ENCODE results near the gene MYL5.

The MYL5 gene

GRCh38 chr4:675036-675882 lies 917 bp downstream of the MYL5 start:
- no peak for DNase-seq

- DNase-seq, result no peak
These were observed 1.9 kb downstream of the MYL5 start for GRCh38 chr4:675980-676870.

GRCh38 chr4:676871-677235 lies 2.5 kb downstream of the MYL5 start:
- no peak for DNase-seq

GRCh38 chr4:677431-678293 lies 3.3 kb downstream of the MYL5 start:
- DNase-seq, result no peak

GRCh38 chr4:678331-679103 lies 4.2 kb downstream of the MYL5 start:
- no peak for DNase-seq

- no peak for DNase-seq
These were observed 4.8 kb downstream of the MYL5 start for GRCh38 chr4:679104-679481.

GRCh38 chr4:679629-680028 lies 5.3 kb downstream of the MYL5 start:
- no peak for DNase-seq

GRCh38 chr4:680091-680490 lies 5.7 kb downstream of the MYL5 start:
- DNase-seq, result no peak

GRCh38 chr4:680551-680927 lies 6.2 kb downstream of the MYL5 start:
- DNase-seq, result no peak

- DNase-seq, result peak; percentile 64
These were observed 6.7 kb downstream of the MYL5 start for GRCh38 chr4:680928-681645.

GRCh38 chr4:681736-682451 lies 7.6 kb downstream of the MYL5 start:
- no peak for DNase-seq

- no peak for DNase-seq
These were observed 8.3 kb downstream of the MYL5 start for GRCh38 chr4:682490-683172.

GRCh38 chr4:683247-683897 lies 9.0 kb downstream of the MYL5 start:
- no peak for DNase-seq

GRCh38 chr4:683982-684622 lies 9.8 kb downstream of the MYL5 start:
- DNase-seq, result no peak

- no peak for DNase-seq
These were observed 10.4 kb downstream of the MYL5 start for GRCh38 chr4:684623-685327.

GRCh38 chr4:685679-686412 lies 11.5 kb downstream of the MYL5 start:
- no peak for DNase-seq

- no peak for DNase-seq
These were observed 12.2 kb downstream of the MYL5 start for GRCh38 chr4:686413-687040.

Data from activated CD4-positive, CD25-positive, alpha-beta regulatory T cell treated with anti-CD3 and anti-CD28 coated beads, Interleukin-2, amount 50 U/mL, for 72 hours (primary cell).